GM13977 (cell line): ENCODE results near the gene BICRAL.
"Not testable (repeated sequence)": the region's sequence is repeated elsewhere in the genome, so short reads cannot be mapped to it uniquely, and the experiment has no call there.

Experiments used
- DNase-seq: peaks from one replicate; pipeline ENCODE4 v3.0.0; 2012; ENCODE audit warnings: low spot score
- in situ Hi-C: fragments of 300-500 bp; cut with MboI; formaldehyde crosslinking; loops from one replicate; pipeline ENCODE4 v1.12.0; 2022; ENCODE audit warnings: low sequenced_read_pairs, low pct_unique_long_range_greater_than_20kb, mixed read lengths, inconsistent platforms; ENCODE audit not compliant: unreplicated experiment
- TF ChIP-seq, protein P1 (sequence below): IDR thresholded peaks from 2 replicates; pipeline ENCODE4 v1.5.1; 2012; ENCODE audit warnings: mild to moderate bottlenecking, control low read depth; ENCODE audit not compliant: insufficient read depth; ENCODE audit errors: extremely low read depth, missing control alignments

BICRAL gene

DNA sequence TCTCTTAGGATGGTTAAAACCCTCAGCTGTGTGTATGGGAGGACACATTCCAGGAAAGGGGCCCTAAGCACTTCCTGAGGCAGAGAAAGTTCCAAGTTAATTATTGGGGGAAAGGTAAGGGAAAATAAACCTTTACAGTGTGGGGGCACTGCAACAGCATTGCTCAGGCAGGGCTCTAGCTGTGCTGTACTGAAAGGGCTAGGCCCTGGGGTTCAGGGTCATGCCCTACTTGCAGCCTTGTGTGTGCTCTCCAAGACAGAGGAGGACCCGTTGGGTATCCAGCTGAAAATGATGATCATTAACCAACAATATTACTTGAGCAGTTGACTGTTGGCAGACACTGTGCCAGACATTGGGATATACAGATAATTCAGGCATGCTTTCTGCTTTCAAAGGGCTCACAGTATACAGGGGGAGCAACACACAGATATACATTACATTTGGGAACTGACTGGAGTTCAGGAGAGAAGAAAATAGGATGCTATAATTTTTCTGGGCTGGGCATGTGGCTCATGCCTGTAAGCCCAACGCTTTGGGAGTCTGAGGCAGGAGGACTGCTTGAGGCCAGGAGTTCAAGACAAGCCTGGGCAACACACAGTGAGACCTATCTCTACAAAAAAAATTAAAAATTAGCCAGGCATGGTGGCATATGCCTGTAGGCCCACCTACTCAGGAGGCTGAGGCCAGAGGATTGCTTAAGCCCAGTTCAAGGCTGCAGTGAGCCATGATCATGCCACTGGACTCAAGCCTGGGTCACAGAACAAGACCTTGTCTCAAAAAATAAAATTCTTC, 88.5 kb downstream of the BICRAL start:
- TF ChIP-seq, protein P1, sequence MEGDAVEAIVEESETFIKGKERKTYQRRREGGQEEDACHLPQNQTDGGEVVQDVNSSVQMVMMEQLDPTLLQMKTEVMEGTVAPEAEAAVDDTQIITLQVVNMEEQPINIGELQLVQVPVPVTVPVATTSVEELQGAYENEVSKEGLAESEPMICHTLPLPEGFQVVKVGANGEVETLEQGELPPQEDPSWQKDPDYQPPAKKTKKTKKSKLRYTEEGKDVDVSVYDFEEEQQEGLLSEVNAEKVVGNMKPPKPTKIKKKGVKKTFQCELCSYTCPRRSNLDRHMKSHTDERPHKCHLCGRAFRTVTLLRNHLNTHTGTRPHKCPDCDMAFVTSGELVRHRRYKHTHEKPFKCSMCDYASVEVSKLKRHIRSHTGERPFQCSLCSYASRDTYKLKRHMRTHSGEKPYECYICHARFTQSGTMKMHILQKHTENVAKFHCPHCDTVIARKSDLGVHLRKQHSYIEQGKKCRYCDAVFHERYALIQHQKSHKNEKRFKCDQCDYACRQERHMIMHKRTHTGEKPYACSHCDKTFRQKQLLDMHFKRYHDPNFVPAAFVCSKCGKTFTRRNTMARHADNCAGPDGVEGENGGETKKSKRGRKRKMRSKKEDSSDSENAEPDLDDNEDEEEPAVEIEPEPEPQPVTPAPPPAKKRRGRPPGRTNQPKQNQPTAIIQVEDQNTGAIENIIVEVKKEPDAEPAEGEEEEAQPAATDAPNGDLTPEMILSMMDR, result no peak
- no peak for DNase-seq
- in situ Hi-C loops, result no loop called here

DNA sequence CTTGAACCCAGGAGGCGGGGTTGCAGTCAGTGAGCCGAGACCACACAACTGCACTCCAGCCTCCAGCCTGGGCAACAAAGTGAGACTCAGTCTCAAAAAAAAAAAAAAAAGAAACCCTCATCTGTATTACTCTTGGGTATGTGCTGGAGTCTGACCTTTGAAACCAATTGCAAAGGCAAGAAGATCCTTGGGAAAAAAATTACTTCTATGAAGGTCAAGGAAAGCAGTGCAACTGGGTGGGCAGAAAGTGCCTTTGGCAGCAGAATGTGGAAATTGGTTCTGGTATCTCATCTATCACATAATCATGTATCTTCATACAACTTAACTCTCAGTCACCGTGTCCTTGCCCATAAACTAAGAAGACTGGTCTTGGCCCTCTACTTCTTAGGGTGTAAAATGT, 89.9 kb downstream of the BICRAL start:
- TF ChIP-seq, protein P1, result no peak
- no peak for DNase-seq
- in situ Hi-C loops, result no loop called here

DNA sequence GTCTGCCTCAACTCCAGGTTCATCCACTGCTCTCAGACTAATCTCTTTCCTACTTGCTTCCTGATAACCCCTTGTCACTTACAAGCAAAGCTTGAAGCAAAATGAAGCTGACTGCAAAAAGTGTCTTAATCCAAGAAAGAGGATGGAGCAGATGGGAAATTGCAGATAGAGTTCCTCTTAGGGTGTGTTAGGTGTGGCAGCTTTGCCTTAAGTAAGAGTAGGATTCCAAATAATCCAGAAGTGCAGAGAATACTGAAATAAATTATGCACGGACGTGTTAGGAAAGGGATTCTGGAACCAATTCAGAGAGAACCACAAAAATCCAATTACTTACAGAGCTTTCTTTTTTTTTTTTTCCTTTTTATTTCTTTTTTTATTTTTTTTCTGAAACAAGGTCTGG, 91.5 kb downstream of the BICRAL start:
- in situ Hi-C loops, result no loop called here

DNA sequence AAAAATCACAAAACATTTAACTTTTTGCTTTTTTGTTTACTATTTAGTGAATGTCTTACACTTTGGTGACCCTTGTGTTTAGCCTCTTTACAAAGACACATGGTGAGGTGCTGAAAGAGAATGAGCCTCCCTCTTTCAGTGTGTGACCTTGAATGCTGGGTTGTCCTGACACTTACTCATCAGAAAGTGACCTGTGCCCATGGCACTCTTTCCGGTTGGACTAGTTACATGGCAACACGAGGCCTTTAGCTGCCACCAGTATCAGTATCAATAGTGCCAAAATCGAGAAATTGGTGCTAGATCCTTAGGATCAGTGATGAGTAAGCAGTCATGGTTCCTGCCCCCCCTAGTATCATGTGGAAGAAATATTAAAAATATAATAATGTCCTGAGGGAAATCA, 95.8 kb downstream of the BICRAL start:
- no peak for DNase-seq
- in situ Hi-C loops, result loop anchor here (5.0 kb wide), 1 partner anchor 215 kb away; no protein-coding TSS in a partner anchor
- TF ChIP-seq, protein P1, result no peak

More for the DNA sequence above, 91.5 kb downstream of the BICRAL start:
- TF ChIP-seq, protein P1, result no peak
- DNase-seq, result no peak

DNA sequence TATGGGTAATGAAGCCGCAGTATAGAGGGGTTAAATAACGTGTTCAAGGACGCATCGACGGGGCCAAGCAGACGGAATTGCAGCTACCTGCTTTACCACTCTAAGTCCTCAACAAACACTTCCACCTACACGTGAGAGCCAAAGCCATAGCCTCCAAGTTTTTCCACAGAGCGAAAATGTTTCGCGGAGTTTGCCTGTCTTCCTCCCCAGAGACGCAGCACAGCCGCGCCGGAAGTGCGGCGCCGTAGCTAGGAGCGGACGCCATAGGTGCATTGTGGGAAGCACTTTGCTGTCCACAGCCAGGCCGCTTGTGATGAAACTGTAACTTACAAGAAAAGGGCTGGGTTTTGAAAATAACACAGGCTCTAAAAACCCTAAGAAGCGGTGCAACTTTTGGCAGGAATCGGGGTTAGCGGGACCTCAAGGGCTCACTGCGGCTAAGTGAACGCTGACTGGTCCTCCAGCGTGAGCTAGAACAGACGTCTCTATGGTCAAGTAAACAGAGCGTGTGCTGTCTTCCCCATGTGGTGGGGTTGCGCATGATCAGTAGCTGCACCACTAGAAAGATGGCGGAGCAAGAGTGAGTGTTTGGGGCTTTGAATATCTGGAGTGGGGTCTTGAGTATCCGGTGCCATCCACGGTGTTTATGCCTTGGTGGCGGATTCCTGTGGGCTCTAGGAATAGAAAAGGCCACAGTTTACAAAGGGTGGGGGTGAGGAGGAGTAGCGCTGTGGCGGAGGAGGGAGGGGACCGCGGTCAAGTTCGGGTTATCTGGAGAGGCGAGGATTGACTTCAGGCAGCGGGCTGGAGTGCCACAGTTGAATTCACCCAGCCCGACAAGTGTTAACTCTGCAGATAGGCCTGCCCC, 97.8 kb downstream of the BICRAL start, which contains the start of gene RPL7L1:
TSS of gene RPL7L1 (plus strand) at position 245 of the 868 bp plus-strand sequence. CDS start at position 540, 295 bp downstream.
- in situ Hi-C loops, result loop anchor here (5.0 kb wide), 1 partner anchor 217 kb away; no protein-coding TSS in a partner anchor
- TF ChIP-seq, protein P1, result no peak
- peak; percentile 78 for DNase-seq

DNA sequence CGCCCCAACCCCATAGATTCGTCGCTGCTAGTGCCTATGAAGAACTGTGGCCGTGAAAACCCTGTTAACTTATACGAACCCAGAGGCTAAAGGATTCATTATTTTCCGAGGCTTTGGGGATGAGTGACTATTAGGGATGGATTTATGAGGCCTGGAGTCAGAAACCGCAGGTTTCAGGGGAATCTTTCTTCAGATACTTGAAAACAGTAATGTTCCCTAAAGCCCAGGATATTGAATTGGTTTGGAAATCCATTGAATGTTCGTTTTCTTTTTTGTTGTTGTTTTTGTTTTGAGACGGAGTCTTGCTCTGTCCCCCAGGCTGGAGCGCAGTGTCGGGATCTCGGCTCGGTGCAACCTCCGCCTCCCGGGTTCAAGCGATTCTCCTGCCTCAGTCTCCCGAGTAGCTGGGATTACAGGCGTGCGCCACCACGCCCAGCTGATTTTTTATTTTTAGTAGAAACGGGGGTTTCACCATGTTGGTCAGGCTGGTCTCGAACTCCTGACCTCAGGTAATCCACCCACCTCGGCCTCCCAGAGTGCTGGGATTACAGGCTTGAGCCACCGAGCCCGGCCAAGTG, 98.5 kb downstream of the BICRAL start:
- not testable (repeated sequence) for DNase-seq

DNA sequence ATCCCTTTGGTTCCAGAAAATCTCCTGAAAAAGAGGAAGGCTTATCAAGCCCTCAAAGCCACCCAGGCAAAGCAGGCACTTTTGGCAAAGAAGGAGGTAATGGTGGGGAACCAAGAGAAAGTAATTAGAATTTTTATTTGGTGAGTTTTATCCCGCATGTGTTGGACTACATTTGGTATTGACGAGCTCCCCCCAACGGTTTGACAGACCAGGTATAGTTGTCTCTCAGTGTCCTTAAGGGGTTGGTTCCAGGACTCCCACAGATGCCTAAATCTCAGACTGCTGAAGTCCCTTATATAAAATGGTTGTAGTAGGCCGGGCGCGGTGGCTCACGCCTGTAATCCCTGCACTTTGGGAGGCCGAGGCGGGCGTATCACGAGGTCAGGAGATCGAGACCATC, 99.0 kb downstream of the BICRAL start:
- in situ Hi-C loops, DNase-seq: not testable (repeated sequence)

More for the DNA sequence above, 98.5 kb downstream of the BICRAL start:
- in situ Hi-C loops, result not testable (repeated sequence)
